H1 (cell line): ENCODE data around the gene GTSF1L. TPM values are rescaled to one million over a fixed set of nuclear protein-coding genes. Genes with fewer than 3 reads are reported as not detected.

Experiments
- CHD7 ChIP-seq: fragments of 300-600 bp; sonication (generic); IDR thresholded peaks from 2 replicates; pipeline ENCODE4 v1.7.1; 2012; ENCODE audit warnings: low read length, moderate library complexity, mild to moderate bottlenecking, inconsistent platforms; ENCODE audit not compliant: insufficient replicate concordance
- JUND ChIP-seq: IDR thresholded peaks from 2 replicates; pipeline ENCODE4 v1.6.1; 2011; ENCODE audit warnings: mild to moderate bottlenecking, improper control_type of control experiment, low read length
- USF2 ChIP-seq: IDR thresholded peaks from 2 replicates; pipeline ENCODE4 v1.6.1; 2011; ENCODE audit warnings: low read length, improper control_type of control experiment
- polyA plus RNA-seq, 7 experiments: library from polyadenylated mRNA; depleted of rRNA in 3 of 7; stranded (reverse) in 5 of 7; unstranded in 2 of 7; fragments of >200 nt in 5 of 7; fragments of 200-250 nt in 2 of 7; gene quantifications; 1 replicate in 5 of 7; 2 replicates in 1 of 7; 4 replicates in 1 of 7; pipeline versions ENCODE4 v1.2.1 to v1.2.3, GENCODE V29; 2011 to 2013; ENCODE audit warnings: missing spikeins in 2 of 7, mixed read lengths in 2 of 7
- total RNA-seq: library from RNA; stranded (reverse); fragmentation: NEBNext Ultra II Directional; extraction: Animal tissue kit (Norgen Biotek cat#: 25700); gene quantifications from 2 replicates; pipeline ENCODE4 v1.2.1, GENCODE V29; 2021

Gene GTSF1L
- total and polyA plus RNA-seq, 2 of the 8 experiments (the other 6 are each of a cell fraction or from before 2014, with no cell fraction given) = not detected

- TF ChIP-seq CHD7 = no peak
- no peak for TF ChIP-seq USF2
- TF ChIP-seq JUND = no peak
Measured at GRCh38 chr20:43724383-43724782, 2.4 kb downstream of the GTSF1L start (continued).
